C4-2B (cell line): ENCODE results near the gene SHROOM3.
"Not testable (repeated sequence)": the region's sequence is repeated elsewhere in the genome, so short reads cannot be mapped to it uniquely, and the experiment has no call there.

Experiments used
- H3K27ac ChIP-seq: fragments of 450-650 bp; 2 replicates; pipeline ENCODE4 v1.5.1; 2017
- CTCF ChIP-seq: fragments of 450-650 bp; conservative IDR thresholded peaks from 2 replicates; pipeline ENCODE4 v1.5.1; 2017; ENCODE audit warnings: mild to moderate bottlenecking
- ZFX ChIP-seq: fragments of 450-650 bp; IDR thresholded peaks from 2 replicates; pipeline ENCODE4 v1.6.1; 2017

The SHROOM3 gene

GRCh38 chr4:76716658-76717057 lies 281.6 kb downstream of the SHROOM3 start:
- TF ChIP-seq ZFX (no peak), CTCF (no peak)
- no peak overlapping the region for H3K27ac ChIP-seq

- TF ChIP-seq CTCF (no peak), ZFX (no peak)
- no peak overlapping the region for H3K27ac ChIP-seq
These were observed 282.4 kb downstream of the SHROOM3 start for GRCh38 chr4:76717431-76717830.

DNA sequence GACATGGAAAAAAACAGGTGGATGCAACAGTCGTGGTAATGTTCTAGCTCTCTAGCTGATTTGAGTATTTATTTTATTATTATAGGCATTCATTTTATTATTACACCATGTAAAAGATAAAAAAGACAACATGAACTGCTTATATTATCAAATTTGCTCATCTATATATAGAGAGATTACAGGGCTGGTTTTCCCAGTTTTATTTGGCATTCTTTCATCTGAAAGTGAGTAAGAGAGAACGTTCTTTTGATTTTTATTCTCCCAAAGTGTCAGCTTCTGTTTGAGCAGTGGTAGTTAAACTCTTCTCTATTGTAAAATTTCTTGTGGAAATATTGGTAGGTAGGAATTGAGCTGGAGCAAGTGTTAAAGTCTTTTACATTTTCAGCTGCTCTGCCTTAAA lies 283.0 kb downstream of the SHROOM3 start:
- no peak for TF ChIP-seq CTCF
- H3K27ac ChIP-seq: no peak overlapping the region

- H3K27ac ChIP-seq: peak overlapping the region; percentile 82; the same call in 1 of the 2 replicates
- peak; percentile 22 for TF ChIP-seq CTCF
- TF ChIP-seq ZFX: no peak
These were observed 283.8 kb downstream of the SHROOM3 start for GRCh38 chr4:76718831-76719230.

DNA sequence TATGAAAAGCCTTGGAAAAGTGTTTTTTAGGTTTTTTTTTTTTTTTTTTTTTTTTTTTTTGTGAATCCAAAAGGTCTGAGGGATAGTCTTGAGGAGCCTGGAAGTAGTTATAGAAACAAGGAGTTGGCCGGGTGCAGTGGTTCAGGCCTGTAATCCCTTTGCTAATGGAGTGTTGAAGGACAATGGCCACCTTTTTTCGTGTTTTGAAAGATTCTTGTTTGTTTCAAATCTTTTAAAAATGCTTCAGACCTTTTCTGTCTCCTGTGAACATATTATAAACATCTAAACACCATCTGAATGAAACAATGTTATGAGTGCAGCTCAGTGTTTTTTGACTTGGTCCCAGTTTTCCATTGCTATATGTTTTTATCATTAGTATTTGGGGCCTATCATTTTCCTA lies 285.1 kb downstream of the SHROOM3 start:
- TF ChIP-seq CTCF (no peak), ZFX (no peak)
- H3K27ac ChIP-seq: peak overlapping the region; percentile 34; the same call in 1 of the 2 replicates

DNA sequence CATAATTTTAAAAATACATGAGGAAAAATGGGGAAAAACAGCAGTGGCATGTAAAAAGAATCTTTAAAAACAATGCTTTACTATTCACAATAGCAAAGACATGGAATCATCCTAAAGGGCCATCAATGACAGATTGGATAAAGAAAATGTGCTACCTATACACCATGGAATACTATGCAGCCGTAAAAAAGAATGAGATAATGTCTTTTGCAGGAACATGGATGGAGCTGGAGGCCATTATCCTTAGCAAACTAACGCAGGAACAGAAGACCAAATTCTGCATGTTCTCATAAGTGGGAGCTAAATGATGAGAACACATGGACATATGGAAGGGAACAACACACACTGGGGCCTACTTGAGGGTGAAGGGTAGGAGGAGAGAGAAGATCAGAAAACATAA lies 287.1 kb downstream of the SHROOM3 start:
- H3K27ac ChIP-seq: not testable (repeated sequence)

DNA sequence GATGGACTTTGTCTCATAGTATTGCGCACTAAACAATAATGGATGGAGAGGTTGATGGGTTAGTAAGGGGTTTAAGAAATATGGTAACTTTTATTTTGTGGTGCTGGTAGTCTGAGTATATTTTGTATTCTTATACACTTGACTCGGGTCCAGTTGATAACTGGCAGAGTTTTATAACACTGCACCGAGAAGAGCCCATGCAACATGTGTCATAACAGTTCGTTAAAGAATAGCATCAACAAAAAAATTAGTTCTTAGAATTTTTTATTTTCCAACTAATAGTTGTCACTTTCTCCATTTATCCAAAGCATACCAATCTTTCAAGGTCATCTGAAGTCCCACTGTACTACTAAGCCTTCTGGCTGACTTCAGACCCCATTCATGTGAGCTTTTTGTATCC lies 287.8 kb downstream of the SHROOM3 start:
- no peak overlapping the region for H3K27ac ChIP-seq
- TF ChIP-seq CTCF (no peak), ZFX (no peak)

DNA sequence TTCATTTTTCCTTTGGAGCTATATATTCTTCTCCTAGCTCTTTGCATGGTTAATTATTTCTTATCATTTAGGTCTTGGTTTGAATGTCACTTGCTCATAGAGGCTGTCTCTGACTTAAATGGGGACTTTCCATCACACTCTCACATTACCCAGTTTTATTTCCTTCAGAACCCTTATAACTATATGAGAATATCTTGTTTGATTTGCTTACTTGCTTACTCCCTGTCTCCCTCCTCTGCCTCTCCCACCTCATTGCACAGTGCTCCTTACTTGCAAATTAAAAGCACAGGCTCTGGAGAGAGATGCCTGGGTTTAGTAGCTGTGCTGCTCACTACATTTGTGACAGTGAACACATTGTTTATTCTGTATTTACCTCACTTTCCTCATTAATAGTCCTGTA lies 288.3 kb downstream of the SHROOM3 start:
- peak overlapping the region; percentile 36; the same call in 1 of the 2 replicates for H3K27ac ChIP-seq
- no peak for TF ChIP-seq ZFX
- TF ChIP-seq CTCF: peak; percentile 31
